Left renal cortex interstitium (tissue), 4 donors: ENCODE measurements around the gene SNTB2. TPM values are rescaled to one million over a fixed set of nuclear protein-coding genes. Genes with fewer than 3 reads are reported as not detected.

Source experiments
- DNase-seq, 4 donors: peaks; one replicate each; pipeline ENCODE4 v3.0.0-alpha.2; 2013; ENCODE audit warnings: low read depth in 4 of 4, low spot score in 2 of 4, missing footprints in 1 of 4
- polyA plus RNA-seq, 4 donors: library from polyadenylated mRNA; unstranded; fragments of 120-200 nt; gene quantifications; one replicate each; pipeline ENCODE4 v1.2.1, GENCODE V29; 2013; ENCODE audit not compliant: insufficient read length in 4 of 4

SNTB2 gene
- polyA plus RNA-seq, 4 donors, result 10.0 to 13.3 (median 11.7) TPM

GRCh38 chr16:69315486-69316311 is 128.7 kb downstream of the SNTB2 start:
- no peak for DNase-seq

- no peak for DNase-seq
These were observed 129.7 kb downstream of the SNTB2 start for GRCh38 chr16:69316595-69317034.

- no peak for DNase-seq
These were observed 131.4 kb downstream of the SNTB2 start for GRCh38 chr16:69318177-69318910.

GRCh38 chr16:69318911-69319289 is 131.9 kb downstream of the SNTB2 start:
- DNase-seq, result no peak

- no peak for DNase-seq
These were observed 132.4 kb downstream of the SNTB2 start for GRCh38 chr16:69319381-69319780.

GRCh38 chr16:69319826-69320739 is 133.1 kb downstream of the SNTB2 start:
- no peak for DNase-seq

GRCh38 chr16:69320740-69321073 is 133.7 kb downstream of the SNTB2 start:
- no peak for DNase-seq

GRCh38 chr16:69321080-69321479 is 134.1 kb downstream of the SNTB2 start:
- DNase-seq, result no peak

GRCh38 chr16:69322343-69322742 is 135.4 kb downstream of the SNTB2 start:
- DNase-seq, result no peak

GRCh38 chr16:69323415-69323814 is 136.5 kb downstream of the SNTB2 start:
- DNase-seq, result no peak

- DNase-seq, result no peak
These were observed 137.1 kb downstream of the SNTB2 start for GRCh38 chr16:69324013-69324531.

GRCh38 chr16:69324585-69325253 is 137.8 kb downstream of the SNTB2 start:
- DNase-seq, result no peak

- DNase-seq, result no peak
These were observed 138.8 kb downstream of the SNTB2 start for GRCh38 chr16:69325784-69326171.

GRCh38 chr16:69326172-69326873 is 139.4 kb downstream of the SNTB2 start:
- no peak for DNase-seq

- DNase-seq, result no peak
These were observed 140.8 kb downstream of the SNTB2 start for GRCh38 chr16:69327585-69328310.

- DNase-seq, result no peak
These were observed 141.9 kb downstream of the SNTB2 start for GRCh38 chr16:69328854-69329316.

- DNase-seq, result no peak
These were observed 142.7 kb downstream of the SNTB2 start for GRCh38 chr16:69329369-69330285.
